ENCODE results near the gene OR7E24. TPM values are rescaled to one million over a fixed set of nuclear protein-coding genes. Genes with fewer than 3 reads are reported as not detected.
A peak's percentile ranks its signal among the peaks of the same experiment; 100 is the strongest.
"Not testable (repeated sequence)": the region's sequence is repeated elsewhere in the genome, so short reads cannot be mapped to it uniquely, and the experiment has no call there.

OR7E24 gene
- not detected for polyA plus RNA-seq (ENCODE audit: insufficient read length)
- long read RNA-seq, donor 1 = 0 reads
- long read RNA-seq, donor 2 = 0 reads
- long read RNA-seq, donor 3 = 0 reads
- long read RNA-seq, donor 4 = 0 reads
- long read RNA-seq, donor 5 = 0 reads
- long read RNA-seq, donor 6 = 0 reads
- long read RNA-seq, donor 7 = 0 reads
- long read RNA-seq, donor 8 = 0 reads

DNA sequence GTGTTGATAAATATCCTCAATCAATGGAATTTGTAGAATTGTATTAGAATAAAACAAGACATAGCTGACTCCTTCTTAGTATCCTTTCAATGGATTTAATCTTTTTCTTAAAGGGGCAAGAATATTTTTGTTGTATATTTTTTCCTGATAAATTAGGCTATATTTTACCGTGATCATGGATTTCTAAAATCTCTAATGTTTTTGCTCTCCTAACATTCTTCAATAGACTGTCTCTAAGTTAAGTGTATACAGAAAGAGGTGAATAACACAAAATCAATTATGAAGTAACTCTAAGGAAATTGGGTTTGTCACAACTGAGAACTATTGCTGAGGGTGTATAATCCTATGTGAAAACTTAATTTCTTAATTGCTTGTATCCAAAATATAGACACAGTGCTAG is at the start of gene OR7E24:
TSS of gene OR7E24 (plus strand) at position 301 of the 400 bp plus-strand sequence. CDS start 114 bp downstream, outside the sequence.
- DNase-seq = no peak

DNA sequence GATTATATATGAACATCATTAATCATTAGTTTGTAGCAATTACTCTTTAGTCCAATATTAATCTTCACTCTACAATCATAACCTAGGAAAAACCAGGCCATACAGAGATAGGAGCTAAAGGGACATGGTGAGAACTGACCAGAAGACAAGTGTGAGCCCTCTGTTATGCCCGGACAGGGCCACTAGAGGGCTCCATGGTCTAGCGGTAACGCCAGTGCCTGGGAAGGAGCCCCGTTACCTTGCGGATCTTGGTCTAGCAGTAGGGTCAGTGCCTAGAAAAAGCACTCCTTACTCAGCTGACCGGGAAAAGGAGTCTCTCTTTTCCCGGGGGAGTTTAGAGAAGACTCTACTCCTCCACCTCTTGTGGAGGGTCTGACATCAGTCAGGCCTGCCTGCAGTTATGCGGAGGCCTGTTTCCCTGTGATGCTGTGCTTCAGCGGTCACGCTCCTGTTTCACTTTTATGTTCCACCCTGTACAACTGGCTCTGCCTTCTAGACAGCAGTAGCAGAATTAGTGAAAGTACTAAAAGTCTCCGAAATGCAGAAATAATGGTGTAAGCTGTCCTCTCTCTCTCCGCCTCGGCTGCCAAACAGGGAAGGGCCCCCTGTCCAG is 45.1 kb upstream of the OR7E24 start:
- peak; percentile 59 for DNase-seq

DNA sequence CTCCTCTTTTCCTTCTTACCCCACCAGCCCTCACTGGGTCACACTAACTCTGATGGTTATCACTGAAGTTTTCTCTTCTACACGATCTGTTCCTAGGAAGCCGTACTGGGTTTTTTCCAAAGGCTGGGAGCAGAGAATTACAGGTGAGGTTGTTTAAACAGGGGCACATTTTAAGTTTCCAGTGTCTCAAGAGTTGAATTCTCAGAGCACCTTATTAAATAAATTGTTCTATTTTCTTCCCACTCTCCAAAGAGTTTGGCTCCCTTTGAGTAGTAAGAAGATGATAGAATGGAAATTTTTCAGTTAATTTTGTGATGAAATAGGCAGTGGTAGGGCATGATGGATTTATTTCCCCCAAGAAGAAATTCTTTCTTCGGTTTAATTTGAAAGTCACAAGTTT is 31.2 kb upstream of the OR7E24 start, which contains the start of gene OR7D4:
TSS of gene OR7D4 (minus strand) at position 101 of the 400 bp plus-strand sequence. CDS start 4,752 bp downstream, outside the sequence.
- no peak for DNase-seq

DNA sequence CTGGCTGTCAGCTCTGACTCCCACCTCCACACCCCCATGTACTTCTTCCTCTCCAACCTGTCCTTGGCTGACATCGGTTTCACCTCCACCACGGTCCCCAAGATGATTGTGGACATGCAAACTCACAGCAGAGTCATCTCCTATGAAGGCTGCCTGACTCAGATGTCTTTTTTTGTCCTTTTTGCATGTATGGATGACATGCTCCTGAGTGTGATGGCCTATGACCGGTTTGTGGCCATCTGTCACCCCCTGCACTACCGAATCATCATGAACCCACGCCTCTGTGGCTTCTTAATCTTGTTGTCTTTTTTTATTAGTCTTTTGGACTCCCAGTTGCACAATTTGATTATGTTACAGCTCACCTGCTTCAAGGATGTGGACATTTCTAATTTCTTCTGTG is 506 bp downstream of the OR7E24 start:
- no peak for DNase-seq

DNA sequence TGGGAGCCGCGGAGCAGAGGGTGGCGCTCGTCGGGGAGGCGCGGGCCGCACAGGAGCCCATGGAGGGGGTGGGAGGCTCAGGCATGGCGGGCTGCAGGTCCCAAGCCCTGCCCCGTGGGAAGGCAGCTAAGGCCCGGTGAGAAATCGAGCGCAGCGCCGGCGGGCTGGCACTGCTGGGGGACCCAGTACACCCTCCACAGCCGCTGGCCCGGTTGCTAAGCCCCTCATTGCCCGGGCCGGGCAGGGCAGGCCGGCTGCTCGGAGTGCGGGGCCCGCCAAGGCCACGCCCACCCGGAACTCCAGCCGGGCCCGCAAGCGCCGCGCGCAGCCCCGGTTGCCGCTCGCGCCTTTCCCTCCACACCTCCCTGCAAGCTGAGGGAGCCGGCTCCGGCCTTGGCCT is 32.8 kb downstream of the OR7E24 start:
- not testable (repeated sequence) for DNase-seq

DNA sequence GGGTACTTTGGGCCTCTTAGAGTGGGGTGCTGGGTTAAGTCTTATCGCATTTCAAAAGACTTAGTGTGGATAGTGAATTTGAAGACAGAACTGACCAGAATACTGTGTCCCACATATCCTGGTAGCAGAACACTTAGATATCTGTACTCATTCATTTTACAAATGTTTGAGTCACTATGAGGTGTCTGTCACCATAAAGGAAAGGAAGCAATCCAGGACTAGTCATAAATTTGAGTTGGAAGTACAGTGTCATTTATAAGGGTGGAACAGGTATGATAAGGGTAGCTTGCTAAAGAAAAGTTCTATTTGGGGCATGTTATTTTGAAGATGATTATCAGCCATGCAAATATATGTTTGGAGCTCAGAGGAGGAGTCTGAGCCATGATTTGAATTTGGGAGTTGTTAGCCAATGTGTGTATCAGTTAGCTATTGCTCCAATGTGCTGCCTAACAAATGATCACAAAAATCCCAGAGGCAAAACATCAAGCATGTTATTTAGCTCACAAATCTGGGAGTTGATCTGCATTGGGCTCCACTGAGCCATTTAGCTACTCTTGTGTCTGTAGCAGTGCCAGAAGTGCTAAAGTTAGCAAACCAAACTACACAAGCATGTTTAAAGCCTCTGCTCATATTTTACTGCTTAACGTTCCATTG is 38.6 kb downstream of the OR7E24 start:
- no peak for DNase-seq

DNA sequence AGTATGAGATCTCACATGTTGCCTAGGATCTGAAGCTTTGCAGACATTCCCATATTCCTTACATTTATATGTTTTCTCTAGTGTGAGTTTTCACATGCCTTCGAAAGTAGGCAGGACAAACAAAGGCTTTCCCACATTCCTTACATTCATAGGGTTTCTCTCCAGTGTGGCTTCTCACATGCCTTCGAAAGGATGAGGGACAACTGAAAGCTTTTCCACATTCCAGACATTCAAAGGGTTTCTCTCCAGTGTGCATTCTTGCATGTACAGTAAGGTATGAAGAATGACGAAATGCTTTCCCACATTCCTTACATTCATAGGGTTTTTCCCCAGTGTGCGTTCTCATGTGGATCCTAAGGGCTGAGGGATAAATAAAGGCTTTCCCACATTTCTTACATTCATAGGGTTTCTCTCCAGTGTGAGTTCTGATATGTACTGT is 44.7 kb downstream of the OR7E24 start:
- no peak for DNase-seq

DNA sequence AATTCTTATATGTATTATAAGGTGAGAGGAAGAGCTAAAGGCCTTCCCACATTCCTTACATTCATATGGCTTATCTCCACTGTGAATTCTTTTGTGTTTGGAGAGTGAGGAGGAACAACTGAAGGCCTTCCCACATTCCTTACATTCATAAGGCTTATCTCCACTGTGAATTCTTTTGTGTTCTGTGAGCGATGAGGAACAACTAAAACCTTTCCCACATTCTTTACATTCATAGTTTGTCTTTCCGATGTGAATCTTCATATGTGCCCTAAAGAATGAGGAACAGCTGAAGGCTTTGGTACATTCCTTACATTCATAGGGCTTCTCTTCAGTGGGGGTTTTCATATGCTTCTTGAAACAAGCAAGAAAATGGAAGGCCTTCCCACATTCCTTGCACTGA is 45.6 kb downstream of the OR7E24 start:
- no peak for DNase-seq

Other genes with a start within 250 kb of the OR7E24 start
- 0.05 TPM for gene MUC16, start 240.5 kb upstream of the OR7E24 start, polyA plus RNA-seq (ENCODE audit: insufficient read length)
- gene OR1M1, start 163.9 kb upstream of the OR7E24 start, polyA plus RNA-seq (ENCODE audit: insufficient read length) = 0.08 TPM
- gene OR7G2, start 143.5 kb upstream of the OR7E24 start, polyA plus RNA-seq (ENCODE audit: insufficient read length) = 0.05 TPM
- not detected for gene OR7G1, start 135.2 kb upstream of the OR7E24 start, polyA plus RNA-seq (ENCODE audit: insufficient read length)
- gene OR7G3, start 124.0 kb upstream of the OR7E24 start, polyA plus RNA-seq (ENCODE audit: insufficient read length) = not detected
- gene ZNF317, start 110.5 kb upstream of the OR7E24 start, polyA plus RNA-seq (ENCODE audit: insufficient read length) = 41.9 TPM
- 0.10 TPM for gene OR7D2, start 72.0 kb upstream of the OR7E24 start, polyA plus RNA-seq (ENCODE audit: insufficient read length)
- gene OR7D4, start 31.3 kb upstream of the OR7E24 start, polyA plus RNA-seq (ENCODE audit: insufficient read length) = 0.05 TPM
- gene ZNF699, start 58.9 kb downstream of the OR7E24 start, polyA plus RNA-seq (ENCODE audit: insufficient read length) = 8.1 TPM
- 91.5 TPM for gene ZNF559, start 73.2 kb downstream of the OR7E24 start, polyA plus RNA-seq (ENCODE audit: insufficient read length)
- 14.3 TPM for gene ZNF177, start 112.1 kb downstream of the OR7E24 start, polyA plus RNA-seq (ENCODE audit: insufficient read length)
- gene ZNF266, start 184.6 kb downstream of the OR7E24 start, polyA plus RNA-seq (ENCODE audit: insufficient read length) = 42.1 TPM
- 1.3 TPM for gene ZNF560, start 247.7 kb downstream of the OR7E24 start, polyA plus RNA-seq (ENCODE audit: insufficient read length)

Data from left kidney (tissue), 8 donors.